Stimulated activated CD4-positive, alpha-beta T cell treated with anti-CD3 and anti-CD28 coated beads, Interleukin-15, amount 100 ng/mL, for 24 hours (primary cell): ENCODE measurements around the gene PRRT4.

ENCODE experiments used
- DNase-seq: peaks from one replicate; pipeline ENCODE4 v3.0.0-alpha.2; 2020

PRRT4 gene

DNA sequence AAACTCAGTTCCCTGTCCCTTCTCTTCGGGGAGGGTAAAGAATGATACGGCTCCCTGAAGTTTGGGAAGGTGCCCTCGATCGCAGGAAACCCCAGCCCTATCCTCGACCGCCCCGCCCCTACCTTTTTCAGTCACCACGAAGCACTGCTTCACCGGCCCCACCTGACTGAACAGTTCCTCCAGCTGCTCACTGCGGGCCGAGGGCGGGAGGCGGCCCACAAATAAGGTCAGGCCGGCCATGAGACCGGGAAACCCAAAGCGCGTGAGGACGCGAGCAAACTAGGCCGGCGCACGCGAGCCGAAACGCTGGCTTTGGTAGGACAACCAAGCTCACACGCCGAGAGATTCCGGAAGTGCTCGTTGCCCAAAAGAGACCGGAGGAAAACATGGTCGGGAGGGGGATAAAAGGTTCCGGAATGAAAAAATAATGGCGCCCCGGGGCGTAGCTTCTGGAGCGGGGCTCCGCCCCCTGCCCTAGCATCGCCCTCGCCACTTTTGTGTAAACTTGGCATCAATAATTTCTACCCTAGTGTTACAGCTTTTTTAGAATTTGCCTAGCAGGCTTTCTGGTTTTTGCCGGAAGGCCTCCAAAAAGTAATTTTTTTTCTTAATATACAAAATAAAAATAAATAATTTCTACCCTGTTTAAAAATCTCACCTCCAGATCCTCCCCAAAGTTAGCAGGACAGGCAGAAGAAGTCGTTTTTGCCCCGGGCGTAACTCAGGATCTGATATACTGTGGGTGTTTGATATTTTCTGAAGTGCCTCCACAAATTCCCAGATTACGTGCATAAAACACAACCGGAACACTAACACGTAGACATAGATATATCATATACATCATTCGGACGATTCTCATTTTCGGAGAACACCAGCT, 17.7 kb downstream of the PRRT4 start, which contains the start of gene RBM28:
TSS of gene RBM28 (minus strand) at position 355 of the 877 bp plus-strand sequence. CDS start at position 240, 115 bp downstream.
- DNase-seq = peak; percentile 89

DNA sequence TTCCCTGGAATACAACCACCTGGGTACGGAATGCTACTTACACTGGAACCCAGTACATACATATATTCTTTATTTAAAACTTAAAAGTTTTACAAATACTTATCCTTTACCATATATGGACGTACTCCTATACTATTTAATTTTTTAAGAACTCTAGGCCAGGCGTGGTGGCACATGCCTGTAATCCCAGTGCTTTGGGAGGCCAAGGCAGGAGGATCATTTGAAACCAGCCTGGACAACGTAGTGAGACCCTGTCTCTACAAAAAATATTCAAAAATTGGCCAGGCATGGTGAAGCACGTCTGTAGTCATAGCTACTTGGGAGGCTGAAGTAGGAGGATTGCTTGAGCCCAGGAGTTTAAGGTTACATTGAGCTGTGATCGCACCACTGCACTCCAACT, 19.8 kb downstream of the PRRT4 start:
- DNase-seq = no peak

DNA sequence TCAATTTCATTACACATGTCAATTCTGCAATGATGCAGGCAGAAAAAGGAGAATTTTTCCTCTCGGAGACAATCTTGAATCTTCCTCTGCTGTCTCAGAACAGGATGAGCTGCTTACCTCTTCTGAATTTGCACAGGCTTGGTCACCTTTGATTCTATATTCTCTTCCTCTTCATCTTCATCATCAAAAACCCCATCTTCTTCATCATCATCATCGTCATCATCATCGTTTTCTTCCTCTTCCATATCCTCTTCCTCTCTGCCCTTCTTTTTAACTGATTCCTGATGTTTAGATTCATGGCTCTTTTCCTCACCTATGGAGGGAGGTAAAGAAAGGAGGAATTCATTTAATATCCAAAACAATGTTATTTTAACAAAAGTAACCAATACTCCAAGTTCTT, 25.8 kb downstream of the PRRT4 start:
- DNase-seq = no peak

DNA sequence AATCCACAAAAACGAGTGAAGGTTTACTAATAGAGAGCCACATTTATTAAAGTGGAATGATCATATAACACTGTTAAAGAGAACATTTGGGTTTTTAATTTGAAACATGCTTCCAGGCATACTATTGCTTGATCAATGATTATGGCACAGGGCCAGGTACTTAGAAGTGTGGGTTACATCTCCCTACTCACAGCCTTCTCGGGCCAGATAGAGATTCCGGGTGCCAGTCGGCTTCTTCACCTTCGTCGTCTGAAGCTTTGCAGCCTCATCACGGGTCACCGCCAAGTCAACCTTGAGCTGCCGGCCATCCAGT, 37.2 kb downstream of the PRRT4 start:
- DNase-seq = no peak

DNA sequence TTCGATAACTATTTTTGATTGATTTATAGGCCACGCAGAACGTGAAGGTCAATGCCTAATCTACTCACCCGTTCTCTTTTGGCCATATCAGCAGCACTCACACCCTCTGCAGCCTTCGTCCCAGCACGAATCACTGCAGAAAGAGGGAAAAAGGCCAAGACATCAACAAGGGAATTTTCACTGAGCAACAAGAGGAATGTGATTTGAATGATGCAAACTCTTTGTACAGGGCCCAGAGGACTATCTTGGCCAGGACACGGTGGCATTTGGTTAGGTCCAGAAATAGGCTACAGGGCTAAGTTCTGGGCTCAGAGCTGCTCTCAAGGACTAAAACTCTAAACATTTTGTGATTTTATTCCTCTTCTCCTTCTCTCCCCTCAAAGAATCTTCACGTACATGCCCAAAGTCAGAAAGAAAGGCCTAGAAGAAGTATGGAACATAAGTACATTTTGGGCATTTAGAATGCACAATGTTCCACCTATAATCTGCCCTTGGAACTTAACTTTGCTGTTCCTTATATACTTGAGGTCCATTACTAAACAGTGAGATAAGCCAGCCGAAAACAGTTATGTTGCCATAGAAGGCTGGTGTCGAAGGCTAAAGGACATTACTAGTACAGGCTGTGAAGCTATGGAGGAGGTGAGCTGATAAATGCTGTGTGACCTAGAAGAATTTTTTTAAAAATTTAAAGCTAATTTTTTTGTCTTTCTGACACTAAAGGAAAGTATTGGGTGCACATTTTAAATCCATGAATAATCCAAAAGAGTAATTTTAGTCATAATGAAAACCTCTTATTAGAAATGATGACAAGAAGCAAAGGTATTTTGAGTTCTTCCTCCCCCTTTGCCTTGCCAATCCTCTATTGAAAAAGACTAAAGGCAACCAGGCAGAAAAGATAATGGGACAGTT, 37.8 kb downstream of the PRRT4 start:
- DNase-seq = no peak

DNA sequence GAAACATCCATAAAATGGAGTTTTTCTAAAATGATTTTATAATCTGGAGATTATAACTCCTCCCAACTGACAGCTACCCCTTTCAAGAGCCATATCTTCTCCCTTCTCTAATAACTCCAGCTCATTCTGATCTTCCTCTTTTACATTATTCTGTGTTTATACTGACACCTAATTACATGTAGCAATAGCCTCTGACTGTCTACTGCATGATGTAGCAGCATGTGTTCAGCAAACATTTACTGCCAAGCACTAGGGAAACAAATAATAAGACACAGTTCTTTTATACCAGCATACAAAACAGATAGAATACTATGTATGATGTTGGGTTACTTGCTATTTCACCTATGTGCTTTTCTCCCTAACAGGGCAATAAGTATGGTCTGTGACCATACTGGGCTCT, 38.5 kb downstream of the PRRT4 start:
- no peak for DNase-seq

DNA sequence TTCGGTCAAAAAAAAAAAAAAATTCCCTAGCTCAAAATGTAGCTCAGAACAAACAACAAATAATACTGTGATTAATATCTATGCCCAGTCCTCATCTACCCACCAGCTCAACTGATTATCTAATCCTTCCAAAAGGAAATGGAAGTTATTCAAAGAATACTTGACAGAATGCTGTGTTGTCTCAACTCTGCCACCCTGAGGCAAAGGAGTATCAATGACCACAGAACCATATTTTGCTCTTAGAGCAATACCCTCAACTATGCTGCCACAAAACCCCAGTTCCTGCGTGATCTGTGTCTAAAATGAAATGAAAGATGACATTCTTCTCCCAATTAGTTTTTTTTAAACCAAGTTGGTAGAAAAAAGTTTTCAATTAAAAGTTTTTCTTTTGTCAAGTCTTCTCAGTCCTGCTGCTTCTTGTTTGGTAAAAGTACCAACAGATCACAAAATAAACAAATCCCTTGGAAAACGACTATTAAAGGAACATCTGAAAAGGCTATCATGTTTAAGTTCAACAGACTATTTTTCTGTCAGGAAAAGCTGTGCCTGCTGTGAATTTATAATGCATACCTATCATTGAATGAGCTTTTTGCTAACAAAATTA, 39.3 kb downstream of the PRRT4 start:
- no peak for DNase-seq

DNA sequence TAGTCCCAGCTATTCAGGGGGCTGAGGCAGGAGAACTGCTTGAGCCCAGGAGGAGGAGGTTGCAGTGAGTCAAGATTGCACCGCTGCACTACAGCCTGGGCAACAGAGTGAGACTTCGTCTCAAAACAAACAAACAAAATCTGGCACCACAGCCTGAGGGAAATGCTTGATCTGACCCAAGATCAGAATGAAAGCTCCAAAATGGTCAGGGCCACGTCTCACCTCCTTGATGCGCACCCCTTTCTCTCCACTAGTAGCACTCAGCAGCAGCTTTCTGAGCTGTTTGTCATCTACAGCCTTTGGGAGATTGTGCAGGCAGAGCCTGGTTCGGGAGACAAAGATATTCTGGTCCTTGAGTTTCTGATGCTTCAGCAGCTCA, 40.5 kb downstream of the PRRT4 start:
- no peak for DNase-seq

DNA sequence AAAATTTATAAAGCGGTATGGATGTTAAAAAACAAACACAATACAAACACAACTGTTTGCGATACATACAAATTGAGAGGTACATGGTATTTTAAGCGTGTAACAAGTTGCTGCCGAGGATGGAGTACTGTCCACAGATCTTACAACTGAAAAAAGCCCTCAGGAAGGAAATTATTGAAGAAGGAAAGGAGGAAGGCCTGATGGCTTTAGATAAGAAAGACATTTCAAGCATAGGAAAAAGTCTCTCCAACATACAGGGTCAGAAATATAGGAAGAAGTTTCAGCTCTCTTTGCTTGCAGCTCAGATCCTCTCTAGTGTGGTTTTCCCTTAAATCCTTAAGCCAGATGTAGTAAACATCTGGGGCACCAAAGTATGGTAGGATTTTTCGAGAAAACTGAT, 42.8 kb downstream of the PRRT4 start:
- no peak for DNase-seq

DNA sequence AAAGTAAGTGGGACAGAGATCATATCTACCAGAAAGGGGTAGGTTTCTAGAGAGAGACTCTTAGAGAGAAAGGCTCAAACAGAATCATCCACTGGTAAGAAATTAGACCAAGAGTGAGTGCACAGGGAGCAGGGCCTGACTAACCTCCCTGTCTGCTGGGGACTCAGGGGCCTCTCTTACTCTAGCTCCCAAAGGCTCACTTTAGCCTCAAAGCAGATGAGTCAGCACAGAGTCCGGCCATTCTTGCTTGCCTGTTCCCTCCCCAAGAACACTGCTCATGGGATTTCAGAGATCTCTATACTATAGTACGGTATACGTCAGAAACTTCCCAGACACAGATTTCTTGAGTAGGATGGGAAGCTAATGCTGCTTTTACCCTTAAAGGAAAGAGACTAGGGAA, 50.5 kb downstream of the PRRT4 start:
- DNase-seq = no peak

DNA sequence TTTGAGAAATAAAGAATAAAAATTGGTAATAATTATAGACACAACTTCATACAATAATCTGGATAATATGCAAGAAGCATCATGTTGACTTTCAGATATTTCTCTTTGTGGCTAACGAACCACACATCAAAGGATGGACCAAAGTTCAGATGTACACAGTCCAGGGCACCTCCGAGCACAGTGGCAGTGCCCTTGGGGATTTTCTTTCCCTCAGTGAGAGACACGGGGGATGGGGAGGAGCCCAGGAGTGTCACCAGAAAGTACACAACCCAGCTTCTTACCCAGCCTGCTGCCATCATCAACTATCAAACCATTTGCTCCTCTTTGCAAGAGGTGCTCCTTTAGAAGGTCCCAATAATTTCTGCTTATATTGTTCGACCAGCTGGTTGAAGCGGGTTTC, 51.0 kb downstream of the PRRT4 start:
- no peak for DNase-seq

DNA sequence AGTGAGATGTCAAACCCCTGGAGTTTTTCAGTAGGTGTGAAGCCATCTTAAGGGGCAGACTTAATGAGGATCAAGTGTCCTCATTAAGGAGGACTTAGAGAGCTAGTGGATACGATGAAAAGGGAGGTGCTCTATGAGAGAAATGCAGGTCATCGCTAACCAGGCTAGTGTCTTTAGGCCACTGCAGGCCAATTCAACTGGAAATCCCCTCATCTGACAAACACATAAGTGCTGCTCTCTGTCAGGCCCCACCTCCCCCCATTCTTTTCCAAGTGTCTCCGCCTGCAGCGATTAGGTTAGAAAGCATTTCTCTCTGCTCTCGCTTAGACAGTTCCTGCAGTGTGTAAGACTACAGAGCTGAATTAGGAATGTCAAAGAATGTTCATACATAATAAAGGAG, 51.5 kb downstream of the PRRT4 start:
- no peak for DNase-seq

DNA sequence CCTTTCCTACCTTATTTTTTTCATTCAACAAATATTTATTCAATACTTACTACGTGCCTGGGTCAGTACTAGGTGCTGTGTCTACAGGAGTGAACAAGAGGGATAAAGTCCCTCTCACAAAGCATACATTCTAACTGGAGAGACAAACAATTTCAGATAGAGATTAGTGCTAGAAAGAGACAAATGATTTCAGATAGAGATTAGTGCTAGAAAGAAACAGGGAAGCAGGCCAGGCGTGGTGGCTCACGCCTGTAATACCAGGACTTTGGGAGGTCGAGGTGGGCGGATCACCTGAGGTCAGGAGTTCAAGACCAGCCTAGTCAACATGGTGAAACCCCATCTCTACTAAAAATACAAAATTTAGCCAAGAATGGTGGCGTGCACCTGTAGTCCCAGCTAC, 52.4 kb downstream of the PRRT4 start:
- DNase-seq = no peak

DNA sequence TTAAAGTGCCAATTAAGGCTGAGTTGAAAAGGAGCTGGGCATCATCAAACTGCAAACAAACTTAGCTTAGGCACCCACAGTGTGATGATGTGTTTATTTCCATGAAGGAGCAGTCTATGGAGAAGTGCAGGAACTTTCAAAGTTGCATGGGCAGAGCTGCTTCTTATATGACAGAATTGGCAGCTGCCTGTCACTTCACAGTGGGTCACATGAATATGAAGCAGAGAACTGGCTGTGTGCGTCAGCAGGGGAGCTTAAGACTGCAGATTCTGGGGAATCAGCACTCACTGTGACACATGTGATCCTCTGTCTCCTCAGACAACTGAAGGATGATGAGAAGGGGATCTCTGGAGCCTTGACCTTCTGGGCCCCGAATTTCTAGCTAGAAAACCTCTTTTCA, 54.4 kb downstream of the PRRT4 start:
- DNase-seq = no peak

DNA sequence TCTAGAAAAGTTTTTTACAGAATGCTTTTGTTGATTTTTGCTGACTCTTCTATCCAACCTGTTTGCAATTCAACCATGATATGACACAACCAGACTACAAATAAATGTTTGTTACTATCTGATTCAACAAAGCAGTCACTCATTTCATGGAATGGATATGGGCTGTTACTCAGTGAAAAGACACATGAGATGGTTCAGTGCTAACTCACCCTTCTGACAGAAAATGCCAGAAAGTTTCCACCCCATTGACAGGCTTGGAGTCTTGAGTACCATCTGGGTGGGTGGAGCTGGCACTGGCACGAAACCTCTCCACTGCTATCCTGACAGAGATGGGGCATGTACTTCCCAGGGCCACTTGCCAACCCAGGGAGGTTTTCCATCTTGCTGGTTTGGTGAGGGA, 57.3 kb downstream of the PRRT4 start:
- no peak for DNase-seq

DNA sequence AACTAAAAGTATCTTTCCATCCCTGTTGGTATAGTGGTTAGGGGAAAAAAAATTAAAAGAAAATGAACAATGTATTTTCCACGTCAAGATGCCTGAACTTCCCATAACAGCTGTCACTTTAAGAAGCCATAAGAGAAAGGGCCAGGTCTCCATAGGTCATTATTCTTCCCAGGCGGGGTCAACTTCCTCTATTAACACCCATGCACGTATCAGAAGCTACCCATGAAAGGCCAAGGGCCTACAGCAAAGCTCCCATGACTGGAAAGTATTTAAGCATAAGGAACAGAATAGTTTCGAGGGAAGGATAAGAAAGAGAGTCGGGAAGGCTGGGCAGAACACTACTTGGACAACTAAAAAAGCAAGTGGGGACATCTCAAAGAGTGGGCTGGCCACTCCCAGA, 57.8 kb downstream of the PRRT4 start:
- DNase-seq = no peak

DNA sequence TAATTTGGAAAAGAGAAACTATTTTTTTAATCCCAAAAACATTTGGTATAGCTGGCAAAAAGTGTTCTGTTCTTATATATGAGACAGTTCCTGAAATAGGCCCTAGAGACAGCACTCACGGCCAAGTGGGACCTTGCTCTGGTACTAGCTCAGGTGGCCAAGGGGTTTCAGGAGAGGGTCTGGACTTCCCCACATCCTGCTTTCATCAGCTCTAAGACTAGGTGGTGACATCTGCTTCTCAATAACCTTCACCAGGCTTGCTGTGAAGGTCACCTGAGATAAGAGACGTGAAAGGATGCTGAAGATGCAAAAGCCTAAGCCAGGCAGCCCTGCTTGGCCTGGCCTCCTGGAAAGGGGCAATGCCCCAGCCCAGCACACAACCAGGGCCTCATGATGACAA, 58.4 kb downstream of the PRRT4 start:
- DNase-seq = no peak

DNA sequence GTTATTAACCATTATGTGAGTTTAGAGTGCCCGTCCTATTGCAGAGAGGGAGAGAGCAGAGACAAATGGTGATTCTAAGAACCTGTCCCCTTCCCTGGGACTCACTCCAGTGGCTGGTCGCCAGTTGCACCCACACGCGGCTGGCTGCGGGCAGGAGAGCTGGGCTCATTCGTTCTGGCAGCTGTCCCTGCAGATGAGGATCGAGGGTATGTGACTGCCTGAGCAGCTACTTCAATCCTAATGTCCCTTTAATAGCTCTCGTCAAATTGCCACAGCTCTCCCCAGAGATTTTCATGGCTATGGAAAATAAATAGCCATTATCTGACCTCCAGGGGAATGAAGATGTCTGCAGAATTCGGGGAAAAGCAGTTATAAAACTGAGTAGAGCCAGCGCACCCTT, 59.4 kb downstream of the PRRT4 start:
- DNase-seq = no peak
